ENCODE measurements around the gene SPATA17. TPM values are rescaled to one million over a fixed set of nuclear protein-coding genes. Genes with fewer than 3 reads are reported as not detected.
A peak's percentile ranks its signal among the peaks of the same experiment; 100 is the strongest.

The SPATA17 gene
- total and polyA plus RNA-seq, 2 of the 13 experiments (the other 11 are each of a cell fraction or from before 2014, with no cell fraction given) = 0.48 to 1.7 TPM

GRCh38 chr1:217630711-217631591 is at the start of gene SPATA17, which contains the start of gene GPATCH2 (continued):
- no peak for TF ChIP-seq ZFP36L1 (CRISPR knock-in tag; IDR thresholded peaks at IDR 0.05)
- peak; percentile 78 for TF ChIP-seq MED8 (CRISPR knock-in tag; IDR thresholded peaks at IDR 0.05; ENCODE audit: insufficient replicate concordance)
- TF ChIP-seq ZNF383 (CRISPR knock-in tag; IDR thresholded peaks at IDR 0.05; ENCODE audit: borderline replicate concordance) = no peak
- no peak for TF ChIP-seq SRF (IDR thresholded peaks at IDR 0.05; ENCODE audit: low read depth, low read length)
- no peak for TF ChIP-seq ATM (IDR thresholded peaks at IDR 0.05; ENCODE audit: borderline replicate concordance)
- no peak for TF ChIP-seq ZNF747 (CRISPR knock-in tag; IDR thresholded peaks at IDR 0.05; ENCODE audit: borderline replicate concordance)
- TF ChIP-seq NFAT5 (CRISPR knock-in tag; IDR thresholded peaks at IDR 0.05) = 0 out of 2 replicates have a peak, but pooled peaks have one; percentile 45
- TF ChIP-seq KAT8 (CRISPR knock-in tag; IDR thresholded peaks at IDR 0.05) = peak; percentile 93
- TF ChIP-seq ZNF33A (CRISPR knock-in tag; IDR thresholded peaks at IDR 0.05; ENCODE audit: borderline replicate concordance) = no peak
- TF ChIP-seq ZBTB21 (CRISPR knock-in tag; IDR thresholded peaks at IDR 0.05) = no peak
- no peak for TF ChIP-seq DPF2 (CRISPR knock-in tag; IDR thresholded peaks at IDR 0.05; ENCODE audit: borderline replicate concordance, low read depth)
- TF ChIP-seq HNRNPUL1 (IDR thresholded peaks at IDR 0.05; ENCODE audit: low read depth, low read length) = no peak
- TF ChIP-seq CHD4 (IDR thresholded peaks at IDR 0.05; ENCODE audit: borderline replicate concordance, low read length) = no peak
- TF ChIP-seq FOXO1 (CRISPR knock-in tag; IDR thresholded peaks at IDR 0.05) = peak; percentile 55; the same call in 1 of the 2 replicates
- no peak for TF ChIP-seq MNT (IDR thresholded peaks at IDR 0.05)
- TF ChIP-seq ZBTB7A (CRISPR knock-in tag; IDR thresholded peaks at IDR 0.05) = no peak
- TF ChIP-seq STAT6 (CRISPR knock-in tag; IDR thresholded peaks at IDR 0.05; ENCODE audit: borderline replicate concordance) = no peak
- TF ChIP-seq ZNF326 (CRISPR knock-in tag; IDR thresholded peaks at IDR 0.05; ENCODE audit: borderline replicate concordance) = no peak
- TF ChIP-seq ISX (CRISPR knock-in tag; conservative IDR thresholded peaks at IDR 0.05) = no peak
- no peak for TF ChIP-seq U2AF2 (IDR thresholded peaks at IDR 0.05; ENCODE audit: low read depth, low read length)
- TF ChIP-seq NBN (conservative IDR thresholded peaks at IDR 0.05) = no peak

All from HepG2 (cell line).